Left lung (tissue), 10 donors: ENCODE measurements around the gene PPP1R12B. TPM values are rescaled to one million over a fixed set of nuclear protein-coding genes. Genes with fewer than 3 reads are reported as not detected.
"Not testable (repeated sequence)": the region's sequence is repeated elsewhere in the genome, so short reads cannot be mapped to it uniquely, and the experiment has no call there.

ENCODE experiments used
- ATAC-seq: fragments of 200-7000 bp; cut with Tn5 transposase; one replicate; pipeline ENCODE4 v1.9.1; 2020; ENCODE audit warnings: moderate library complexity
- DNase-seq, 4 donors: peaks; one replicate each; pipeline ENCODE4 v3.0.0-alpha.2; 2013 to 2020
- H3K27ac ChIP-seq, 2 donors: fragments of 200-600 bp; sonication (generic) in 1 of 2; one replicate each; pipeline versions ENCODE4 v1.5.0 to v1.8.0; 2020 to 2021
- H3K27me3 ChIP-seq, 2 donors: fragments of 200-600 bp; sonication (generic) in 1 of 2; one replicate each; pipeline versions ENCODE4 v1.5.0 to v1.8.0; 2020 to 2021
- H3K36me3 ChIP-seq, 2 donors: fragments of 200-600 bp; sonication (generic) in 1 of 2; one replicate each; pipeline versions ENCODE4 v1.5.0 to v1.8.0; 2020 to 2021
- H3K4me1 ChIP-seq, 2 donors: fragments of 200-600 bp; one replicate each; pipeline ENCODE4 v1.8.0; 2021
- H3K4me3 ChIP-seq, 2 donors: fragments of 200-600 bp; sonication (generic) in 1 of 2; one replicate each; pipeline versions ENCODE4 v1.5.0 to v1.8.0; 2020 to 2021; ENCODE audit warnings: mild to moderate bottlenecking in 1 of 2
- H3K9me3 ChIP-seq, 2 donors: fragments of 200-600 bp; sonication (generic) in 1 of 2; one replicate each; pipeline versions ENCODE4 v1.5.0 to v1.8.0; 2020 to 2021
- CTCF ChIP-seq, 2 donors: fragments of 200-600 bp; sonication (generic) in 1 of 2; IDR thresholded peaks; one replicate each; pipeline versions ENCODE4 v1.5.0 to v1.8.0; 2021; ENCODE audit warnings: antibody characterized with exemption in 2 of 2
- intact Hi-C, 2 donors: fragments of 100-400 bp; cut with DNase I; formaldehyde crosslinking; loops; one replicate each; pipeline versions ENCODE4 v1.11.2 to v1.14.2; 2022
- polyA plus RNA-seq, 6 donors: library from polyadenylated mRNA; unstranded; fragments of 120-200 nt; gene quantifications; one replicate each; pipeline ENCODE4 v1.2.1, GENCODE V29; 2013; ENCODE audit not compliant: insufficient read length in 6 of 6
- total RNA-seq, 2 donors: library from RNA; stranded (reverse); fragmentation: NEBNext Ultra II Directional; extraction: Animal tissue kit (Norgen Biotek cat#: 25700); gene quantifications; one replicate each; pipeline ENCODE4 v1.2.1, GENCODE V29; 2021
- donor health status: DM: no; HTN: yes; CAD: no.
- donor health status: DM: no; HTN: no; CAD: no.

Gene PPP1R12B
- total and polyA plus RNA-seq, 8 donors: 25.8 to 45.9 (median 30.8) TPM

- H3K27me3 ChIP-seq: no peaks in the 10 kb centered on the region
- H3K9me3 ChIP-seq: no peaks in the 10 kb centered on the region
- no peak overlapping the region for H3K27ac ChIP-seq
- no peak for ATAC-seq
- H3K36me3 ChIP-seq: peaks cover 0 to 16% of the 10 kb centered on the region in 2 donors
- intact Hi-C loops: no loop called here
- H3K4me1 ChIP-seq: no peaks in the 10 kb centered on the region
- DNase-seq: no peak
- TF ChIP-seq CTCF (IDR thresholded peaks at IDR 0.05): no peak
- H3K4me3 ChIP-seq: no peak overlapping the region
Measured at GRCh38 chr1:202452508-202452907, 104.0 kb downstream of the PPP1R12B start.

DNA sequence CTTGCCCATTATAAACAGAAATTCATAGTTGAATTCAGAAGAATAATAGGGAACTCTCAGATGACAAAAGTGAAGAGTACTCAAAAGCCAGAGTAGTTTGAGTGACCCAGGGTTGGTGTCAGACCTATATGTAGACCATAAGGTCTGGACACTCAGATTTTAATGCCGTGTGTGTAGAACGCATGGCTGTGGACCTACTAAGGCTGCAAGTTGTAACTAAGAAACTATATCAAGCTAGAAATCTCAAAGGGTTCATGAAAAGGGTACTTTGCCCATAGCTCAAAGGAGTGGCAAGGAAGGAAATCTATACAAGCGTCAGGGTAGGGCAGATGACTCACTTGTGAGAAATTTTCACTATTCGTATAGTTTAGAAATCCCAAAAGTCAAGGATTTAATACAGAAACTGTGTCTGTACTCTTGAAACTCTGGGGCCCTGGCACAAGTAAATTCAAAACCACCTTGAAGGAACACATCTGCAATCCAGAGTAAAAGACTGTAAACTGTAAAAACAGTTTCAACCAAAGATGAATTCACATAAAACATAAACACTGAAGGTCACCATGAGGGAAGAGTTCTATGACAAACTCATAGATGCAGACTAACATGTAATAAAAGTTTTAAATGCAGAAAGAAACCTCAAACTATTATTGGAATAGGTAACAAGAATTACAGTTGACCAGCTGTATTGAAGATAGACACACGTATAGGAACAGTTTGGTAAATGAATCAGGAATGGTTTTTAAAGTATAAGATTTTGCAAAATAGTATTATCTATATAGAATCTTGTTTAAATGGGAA lies 108.1 kb downstream of the PPP1R12B start:
- H3K36me3 ChIP-seq, DNase-seq, intact Hi-C loops, H3K27ac ChIP-seq, H3K4me1 ChIP-seq, H3K27me3 ChIP-seq, H3K4me3 ChIP-seq, ATAC-seq, H3K9me3 ChIP-seq: not testable (repeated sequence)

- H3K9me3 ChIP-seq, H3K27me3 ChIP-seq, ATAC-seq, DNase-seq, H3K36me3 ChIP-seq, H3K4me1 ChIP-seq, H3K27ac ChIP-seq, intact Hi-C loops, H3K4me3 ChIP-seq: not testable (repeated sequence)
Measured at GRCh38 chr1:202458651-202459050, 110.2 kb downstream of the PPP1R12B start.

GRCh38 chr1:202459470-202460142 lies 111.1 kb downstream of the PPP1R12B start:
- not testable (repeated sequence) for H3K27me3 ChIP-seq, H3K4me1 ChIP-seq, H3K36me3 ChIP-seq, H3K9me3 ChIP-seq, H3K4me3 ChIP-seq
- intact Hi-C loops: loop anchor here in 1 of 2 donors (10.0 kb wide), 1 partner anchor 145 kb away; no protein-coding TSS in a partner anchor
- H3K27ac ChIP-seq: peak overlapping the region in 1 of 2 donors; percentile 50
- peak in 2 of 4 donors; percentile 28 to 43 for DNase-seq
- peak; percentile 34 for ATAC-seq

DNA sequence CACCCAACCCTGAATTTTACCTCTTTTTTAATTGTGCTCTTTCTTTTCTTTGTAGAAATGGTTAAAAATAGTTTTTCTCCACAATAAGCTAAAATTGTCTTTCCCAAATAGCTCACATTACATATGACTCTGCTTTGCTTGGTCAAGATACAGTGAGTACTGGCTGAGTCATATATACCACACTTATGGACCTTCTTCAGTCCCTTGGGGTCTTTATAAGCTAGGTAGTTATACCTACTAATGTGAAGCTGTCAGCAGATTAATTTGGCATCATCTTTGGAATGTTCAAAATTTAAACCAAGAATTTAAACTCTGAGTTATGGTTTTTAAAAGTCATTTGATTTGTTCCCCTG lies 111.6 kb downstream of the PPP1R12B start:
- peak; percentile 31 for ATAC-seq
- intact Hi-C loops: loop anchor here in 1 of 2 donors (10.0 kb wide), 1 partner anchor 145 kb away; no protein-coding TSS in a partner anchor
- H3K9me3 ChIP-seq, H3K27me3 ChIP-seq, H3K36me3 ChIP-seq, H3K4me3 ChIP-seq, H3K4me1 ChIP-seq, DNase-seq: not testable (repeated sequence)
- peak overlapping the region in 1 of 2 donors; percentile 50 for H3K27ac ChIP-seq

GRCh38 chr1:202462342-202463076 lies 114.0 kb downstream of the PPP1R12B start:
- TF ChIP-seq CTCF (IDR thresholded peaks at IDR 0.05): no peak
- intact Hi-C loops: loop anchor here in 1 of 2 donors (10.0 kb wide), 1 partner anchor 142 kb away; no protein-coding TSS in a partner anchor
- H3K4me1 ChIP-seq: peaks cover 8 to 17% of the 10 kb centered on the region in 2 donors
- peak overlapping the region; percentile 30 to 57 for H3K27ac ChIP-seq
- H3K4me3 ChIP-seq: no peak overlapping the region
- ATAC-seq (peak; percentile 49), DNase-seq (no peak)
- H3K27me3 ChIP-seq: peaks cover 0 to 5% of the 10 kb centered on the region in 2 donors
- H3K36me3 ChIP-seq: no peaks in the 10 kb centered on the region
- H3K9me3 ChIP-seq: no peaks in the 10 kb centered on the region
